Adrenal gland (tissue), 12 donors: ENCODE data around the gene LMX1B. TPM values are rescaled to one million over a fixed set of nuclear protein-coding genes. Genes with fewer than 3 reads are reported as not detected.

Source experiments
- DNase-seq, 7 donors: peaks; one replicate each; pipeline ENCODE4 v3.0.0-alpha.2; 2019 to 2020
- H3K27ac ChIP-seq, 5 donors: fragments of 200-600 bp; sonication (generic) in 4 of 5; 1 replicate in 3 of 5; 2 replicates in 2 of 5; pipeline versions ENCODE4 v1.5.1 to v1.8.0; 2016 to 2020; ENCODE audit warnings: mild to moderate bottlenecking in 1 of 5
- H3K27me3 ChIP-seq: fragments of 200-600 bp; 2 replicates; pipeline ENCODE4 v1.8.0; 2021
- H3K36me3 ChIP-seq, 2 donors: fragments of 200-600 bp; replicated peaks in 1 of 2; 1 replicate in 1 of 2; 2 replicates in 1 of 2; pipeline versions ENCODE4 v1.5.1 to v1.8.0; 2018 to 2022
- H3K4me1 ChIP-seq, 2 donors: fragments of 200-600 bp; replicated peaks in 1 of 2; 1 replicate in 1 of 2; 2 replicates in 1 of 2; pipeline versions ENCODE4 v1.5.1 to v1.8.0; 2018 to 2021
- H3K4me3 ChIP-seq, 4 donors: fragments of 200-600 bp; sonication (generic) in 3 of 4; one replicate each; pipeline ENCODE4 v1.5.1; 2016 to 2018
- H3K9me3 ChIP-seq, 3 donors: fragments of 200-600 bp; sonication (generic) in 1 of 3; replicated peaks in 1 of 3; 1 replicate in 2 of 3; 2 replicates in 1 of 3; pipeline versions ENCODE4 v1.5.1 to v1.8.0; 2016 to 2021
- CTCF ChIP-seq, 6 experiments: fragments of 450-650 bp in 4 of 6; fragments of 200-600 bp in 2 of 6; sonication (generic) in 1 of 6; IDR thresholded peaks; 1 replicate in 5 of 6; 2 replicates in 1 of 6; pipeline versions ENCODE4 v1.5.1 to v1.8.0; 2016 to 2021; ENCODE audit warnings: antibody characterized with exemption in 6 of 6, mild to moderate bottlenecking in 2 of 6, moderate library complexity in 1 of 6
- POLR2A ChIP-seq, 2 donors: fragments of 450-650 bp; IDR thresholded peaks; one replicate each; pipeline ENCODE4 v1.6.1; 2017; ENCODE audit warnings: antibody characterized with exemption in 2 of 2, mild to moderate bottlenecking in 2 of 2, moderate library complexity in 1 of 2
- WGBS, 4 donors: extraction: QIAGEN DNeasy Blood & Tissue Kit in 2 of 4; methylation state at CpG; one replicate each; pipeline versions ENCODE4 v1.1.5 to v1.1.7; 2013 to 2017; 5-methylcytosine and 5-hydroxymethylcytosine counted together
- intact Hi-C, 2 donors: fragments of 100-400 bp; cut with DNase I; formaldehyde crosslinking; loops; one replicate each; pipeline versions ENCODE4 v1.14.1 to v1.15.0; 2022 to 2023
- polyA plus RNA-seq, 3 donors: library from polyadenylated mRNA; stranded (reverse); fragments of 200-250 nt in 2 of 3; fragments of 350-450 nt in 1 of 3; fragmentation: Illumina TruSeq in 1 of 3; extraction: RNeasy Lipid Tissue Mini Kit (QIAGEN cat#74804) in 1 of 3; gene quantifications; one replicate each; pipeline ENCODE4 v1.2.3, GENCODE V29; 2013 to 2014
- total RNA-seq, 9 donors: library from RNA; depleted of rRNA in 4 of 9; stranded (reverse); fragments of >200 nt in 4 of 9; fragments of 120-200 nt in 1 of 9; fragmentation: NEBNext Ultra II Directional in 1 of 9; extraction: Animal tissue kit (Norgen Biotek cat#: 25700) in 1 of 9; gene quantifications; one replicate each; pipeline versions ENCODE4 v1.1.0 to v1.2.4, GENCODE V29; 2013 to 2023
- donor health status: healthy with polysubstance abuse.
- donor health status: Bipolar disorder and iron deficiency.
- donor health status: DM: yes; HTN: yes; CAD: no.
- donor health status: DM: no; HTN: no; CAD: no.
- donor health status: DM: no; HTN: no; CAD: no.
- donor health status: DM: yes; HTN: yes; CAD: no.

LMX1B gene
- total and polyA plus RNA-seq, 12 donors, result under 0.01 to 0.07 TPM; not detected in 10

- WGBS, 4 donors, result 58 to 75% (median 71%) methylated on average over 8 of the region's 8 CpGs
- Histone ChIP-seq H3K36me3 (no peaks in the 10 kb centered on the region), H3K27ac (no peak overlapping the region), H3K4me3 (no peak overlapping the region), H3K9me3 (no peaks in the 10 kb centered on the region), H3K27me3 (peaks cover 7% of the 10 kb centered on the region), H3K4me1 (no peaks in the 10 kb centered on the region)
- DNase-seq, result no peak
- TF ChIP-seq POLR2A (IDR thresholded peaks at IDR 0.05) (no peak), CTCF (IDR thresholded peaks at IDR 0.05) (no peak)
- intact Hi-C loops, result no loop called here
Observed at GRCh38 chr9:126592461-126592860, 21.3 kb upstream of the LMX1B start.

- H3K4me3 ChIP-seq, result no peak overlapping the region
- TF ChIP-seq POLR2A (IDR thresholded peaks at IDR 0.05), result no peak
- TF ChIP-seq CTCF (IDR thresholded peaks at IDR 0.05), result no peak
- H3K4me1 ChIP-seq, result no peaks in the 10 kb centered on the region
- DNase-seq, result no peak
- 92 to 99% (median 96%) methylated on average over 2 of the region's 2 CpGs for WGBS, 4 donors
- H3K27ac ChIP-seq, result no peak overlapping the region
- intact Hi-C loops, result no loop called here
- peaks cover 4% of the 10 kb centered on the region for H3K27me3 ChIP-seq
- no peaks in the 10 kb centered on the region for H3K36me3 ChIP-seq
- H3K9me3 ChIP-seq, result no peaks in the 10 kb centered on the region
Observed at GRCh38 chr9:126595982-126596381, 17.7 kb upstream of the LMX1B start.

DNA sequence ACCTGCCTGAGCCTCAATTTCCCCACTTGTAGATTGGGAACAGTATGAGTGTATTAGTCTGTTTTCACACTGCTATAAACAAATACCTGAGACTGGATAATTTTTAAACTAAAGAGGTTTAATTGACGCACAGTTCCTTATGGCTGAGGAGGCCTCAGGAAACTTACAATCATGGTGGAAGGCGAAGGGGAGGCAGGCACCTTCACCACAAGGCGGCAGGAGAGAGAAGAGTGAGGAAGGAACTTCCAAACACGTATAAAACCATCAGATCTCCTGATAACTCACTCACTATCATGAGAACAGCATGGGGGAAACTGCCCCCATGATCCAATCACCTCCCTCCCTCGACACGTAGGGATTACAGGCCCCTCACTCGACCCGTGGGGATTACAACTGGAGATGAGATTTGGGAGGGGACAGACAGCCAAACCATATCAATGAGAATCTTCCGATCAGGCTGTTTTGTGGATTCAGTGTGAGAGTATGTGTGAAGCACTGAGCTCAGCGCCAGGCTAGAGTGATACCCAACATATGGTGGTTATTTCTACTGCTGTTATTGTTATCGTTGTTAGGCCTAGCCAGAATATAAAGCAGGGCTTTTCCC, 14.6 kb upstream of the LMX1B start:
- TF ChIP-seq POLR2A (IDR thresholded peaks at IDR 0.05) (no peak), CTCF (IDR thresholded peaks at IDR 0.05) (no peak)
- 62 to 70% (median 64%) methylated on average over 7 to 11 of the region's 11 CpGs for WGBS, 4 donors
- no peak for DNase-seq
- Histone ChIP-seq H3K9me3 (no peaks in the 10 kb centered on the region), H3K27me3 (peaks cover 4% of the 10 kb centered on the region), H3K4me1 (no peaks in the 10 kb centered on the region), H3K36me3 (no peaks in the 10 kb centered on the region), H3K27ac (no peak overlapping the region), H3K4me3 (no peak overlapping the region)
- intact Hi-C loops, result no loop called here

GRCh38 chr9:126604059-126605055, 9.4 kb upstream of the LMX1B start:
- WGBS, 4 donors, result 77 to 86% (median 84%) methylated on average over 17 of the region's 17 CpGs
- no peak for DNase-seq
- no peaks in the 10 kb centered on the region for H3K9me3 ChIP-seq
- intact Hi-C loops, result no loop called here
- H3K27ac ChIP-seq, result no peak overlapping the region
- no peak overlapping the region for H3K4me3 ChIP-seq
- H3K27me3 ChIP-seq, result peaks cover 2% of the 10 kb centered on the region
- no peak for TF ChIP-seq CTCF (IDR thresholded peaks at IDR 0.05)
- TF ChIP-seq POLR2A (IDR thresholded peaks at IDR 0.05), result no peak
- no peaks in the 10 kb centered on the region for H3K36me3 ChIP-seq
- H3K4me1 ChIP-seq, result no peaks in the 10 kb centered on the region
